AG20443 (cell line): ENCODE measurements around the gene SLC17A7.

Experiments used
- DNase-seq: peaks from one replicate; pipeline ENCODE4 v3.0.0; 2012; ENCODE audit warnings: low spot score, mixed read lengths

Gene SLC17A7

GRCh38 chr19:49407079-49407478, 34.2 kb downstream of the SLC17A7 start:
- no peak for DNase-seq

GRCh38 chr19:49403404-49404187, 37.7 kb downstream of the SLC17A7 start:
- no peak for DNase-seq

GRCh38 chr19:49400029-49400428, 41.3 kb downstream of the SLC17A7 start:
- DNase-seq, result no peak

GRCh38 chr19:49398931-49399330, 42.4 kb downstream of the SLC17A7 start:
- no peak for DNase-seq

GRCh38 chr19:49398001-49398615, 43.2 kb downstream of the SLC17A7 start:
- DNase-seq, result no peak

GRCh38 chr19:49396738-49397505, 44.4 kb downstream of the SLC17A7 start:
- DNase-seq, result no peak

- DNase-seq, result no peak
Observed at GRCh38 chr19:49395581-49396407, 45.5 kb downstream of the SLC17A7 start.

- DNase-seq, result peak; percentile 7
Observed at GRCh38 chr19:49393881-49394280, 47.4 kb downstream of the SLC17A7 start.

GRCh38 chr19:49391581-49392399, 49.5 kb downstream of the SLC17A7 start:
- DNase-seq, result peak; percentile 89

- peak; percentile 7 for DNase-seq
Observed at GRCh38 chr19:49390929-49391359, 50.4 kb downstream of the SLC17A7 start.

GRCh38 chr19:49390131-49390928, 51.0 kb downstream of the SLC17A7 start:
- peak; percentile 8 for DNase-seq

GRCh38 chr19:49389406-49389805, 51.9 kb downstream of the SLC17A7 start:
- DNase-seq, result peak; percentile 6

- DNase-seq, result peak; percentile 61
Observed at GRCh38 chr19:49387936-49388372, 53.4 kb downstream of the SLC17A7 start, which contains the start of gene KASH5. Gene KASH5, plus strand, starts transcription at chr19:49388249. Its CDS starts 2,635 bp downstream, at chr19:49390884.

- DNase-seq, result no peak
Observed at GRCh38 chr19:49383599-49383998, 57.7 kb downstream of the SLC17A7 start.

- no peak for DNase-seq
Observed at GRCh38 chr19:49382639-49383038, 58.7 kb downstream of the SLC17A7 start.

- DNase-seq, result no peak
Observed at GRCh38 chr19:49380391-49380790, 60.9 kb downstream of the SLC17A7 start.
